Measurements from ENCODE around the gene TMEM163. TPM values are rescaled to one million over a fixed set of nuclear protein-coding genes. Genes with fewer than 3 reads are reported as not detected.

Gene TMEM163
- total and polyA plus RNA-seq, 7 donors, result 0.28 to 2.6 (median 1.1) TPM; not detected in 1

GRCh38 chr2:134406311-134406710 lies 312.5 kb downstream of the TMEM163 start:
- H3K36me3 ChIP-seq, result peaks cover 0 to 6% (median 0%) of the 10 kb centered on the region in 4 donors
- intact Hi-C loops (cut with DNase I), result no loop called here
- no peak for TF ChIP-seq POLR2A (IDR thresholded peaks at IDR 0.05)
- TF ChIP-seq POLR2AphosphoS5 (IDR thresholded peaks at IDR 0.05), result no peak
- TF ChIP-seq EP300 (IDR thresholded peaks at IDR 0.05), result no peak
- TF ChIP-seq CTCF (IDR thresholded peaks at IDR 0.05), result no peak
- no peaks in the 10 kb centered on the region for H3K27me3 ChIP-seq
- H3K4me1 ChIP-seq, result peaks cover 0 to 21% (median 10%) of the 10 kb centered on the region in 4 donors
- DNase-seq, result no peak
- no peaks in the 10 kb centered on the region for H3K9me3 ChIP-seq
- no peak overlapping the region for H3K27ac ChIP-seq
- WGBS, 2 donors, result 94 to 97% methylated on average over 5 of the region's 5 CpGs
- no peak overlapping the region for H3K4me3 ChIP-seq

Other genes starting within 250 kb of the TMEM163 start
- gene ACMSD, start 119.6 kb upstream of the TMEM163 start, total RNA-seq, result not detected
- not detected for gene ACMSD, start 119.6 kb upstream of the TMEM163 start, polyA plus RNA-seq
- 10 to 100 TPM; 27.4 to 33.2 (median 32.1) TPM for gene CCNT2, start 199.8 kb upstream of the TMEM163 start, total RNA-seq
- 10 to 100 TPM in 1 of 3 donors, 1 to 10 TPM in 2; 4.8 to 10.2 (median 5.1) TPM for gene CCNT2, start 199.8 kb upstream of the TMEM163 start, polyA plus RNA-seq